Endothelial cell of umbilical vein (primary cell): ENCODE measurements around the gene CDC37. TPM values are rescaled to one million over a fixed set of nuclear protein-coding genes. Genes with fewer than 3 reads are reported as not detected.

Experiments used
- BruUV-seq: library from RNA; stranded (reverse); fragments of 400-500 nt; replicated peaks from 2 replicates; lab custom pipeline; 2021; lab: Mats Ljungman, UMichigan
- CTCF ChIA-PET: fragments of 300-600, 350-600 bp; sonication (Branson Sonifier 250); formaldehyde crosslinking; loops from one replicate; lab custom pipeline; 2021; ENCODE audit warnings: antibody characterized with exemption, inconsistent platforms; lab: Charles Lee
- POLR2A ChIA-PET: fragments of 300-600, 350-600 bp; sonication (Branson Sonifier 250); formaldehyde crosslinking; loops from one replicate; lab custom pipeline; 2021; ENCODE audit warnings: antibody characterized with exemption, inconsistent platforms; lab: Charles Lee
- DNase-seq: peaks from one replicate; pipeline ENCODE4 v3.0.0-alpha.2; 2011; ENCODE audit warnings: low read depth, low spot score
- FAIRE-seq: peaks from 2 replicates; lab custom pipeline; 2011; peaks lifted over from hg19 to GRCh38; lab: Jason Lieb, UNC
- H2AFZ ChIP-seq: 2 replicates; pipeline ENCODE4 v1.6.0; 2012; ENCODE audit warnings: low read depth, low read length, control low read depth, inconsistent platforms
- H3K27ac ChIP-seq: 2 replicates; pipeline ENCODE4 v1.5.1; 2011; ENCODE audit warnings: low read depth, mild to moderate bottlenecking, control low read depth, low read length, moderate library complexity; ENCODE audit not compliant: insufficient read depth
- H3K27me3 ChIP-seq, 2 experiments: 2 replicates each; pipeline versions ENCODE4 v1.6.0 to v1.6.1; 2011; ENCODE audit warnings: low read length in 2 of 2, mixed read lengths in 1 of 2; ENCODE audit not compliant: control insufficient read depth in 2 of 2, insufficient read depth in 2 of 2
- H3K36me3 ChIP-seq, 2 experiments: 2 replicates in 1 of 2; 3 replicates in 1 of 2; pipeline ENCODE4 v1.5.1; 2011; ENCODE audit warnings: low read length in 2 of 2, mild to moderate bottlenecking in 1 of 2, moderate library complexity in 1 of 2; ENCODE audit not compliant: control insufficient read depth in 2 of 2, insufficient read depth in 2 of 2; ENCODE audit errors: extremely low read depth in 1 of 2
- H3K4me1 ChIP-seq: 3 replicates; pipeline ENCODE4 v1.5.1; 2011; ENCODE audit warnings: mild to moderate bottlenecking, low read length; ENCODE audit not compliant: control insufficient read depth, insufficient read depth; ENCODE audit errors: extremely low read depth
- H3K4me2 ChIP-seq: 2 replicates; pipeline ENCODE4 v1.6.1; 2011; ENCODE audit warnings: low read length, control low read depth, mixed read lengths; ENCODE audit not compliant: insufficient read depth
- H3K4me3 ChIP-seq, 3 experiments: fragments of 200-600 bp in 1 of 3; sonication (generic), shearing (Covaris generic) in 1 of 3; replicated peaks in 1 of 3; 2 replicates each; pipeline ENCODE4 v1.5.1; 2011 to 2016; ENCODE audit warnings: control low read depth in 3 of 3, low read length in 3 of 3, mild to moderate bottlenecking in 2 of 3, inconsistent platforms in 1 of 3, low read depth in 1 of 3, moderate library complexity in 1 of 3; ENCODE audit not compliant: insufficient read depth in 1 of 3
- H3K79me2 ChIP-seq: 2 replicates; pipeline ENCODE4 v1.6.0; 2012; ENCODE audit warnings: low read length, inconsistent platforms; ENCODE audit not compliant: control insufficient read depth, insufficient read depth
- H3K9ac ChIP-seq: replicated peaks from 2 replicates; pipeline ENCODE3; 2011; ENCODE audit warnings: low read length, control low read depth; ENCODE audit not compliant: insufficient read depth; ENCODE audit errors: extremely low read depth
- H3K9me1 ChIP-seq: replicated peaks from 3 replicates; pipeline ENCODE4 v1.6.0; 2011; ENCODE audit warnings: mild to moderate bottlenecking, low read length; ENCODE audit not compliant: control insufficient read depth, insufficient read depth; ENCODE audit errors: extremely low read depth
- H3K9me3 ChIP-seq: replicated peaks from 2 replicates; pipeline ENCODE4 v1.5.1; 2012; ENCODE audit warnings: low read length, inconsistent platforms; ENCODE audit not compliant: control insufficient read depth, insufficient read depth
- H4K20me1 ChIP-seq: replicated peaks from 2 replicates; pipeline ENCODE3; 2011; ENCODE audit warnings: mild to moderate bottlenecking, low read length; ENCODE audit not compliant: control insufficient read depth, insufficient read depth; ENCODE audit errors: extremely low read depth
- EZH2 ChIP-seq: IDR thresholded peaks from 2 replicates; pipeline ENCODE4 v1.6.1; 2012; ENCODE audit warnings: borderline replicate concordance, low read depth, mild to moderate bottlenecking, moderate library complexity, low read length, inconsistent platforms; ENCODE audit not compliant: severe bottlenecking
- FOS ChIP-seq: IDR thresholded peaks from 2 replicates; pipeline ENCODE4 v1.6.1; 2011; ENCODE audit warnings: mild to moderate bottlenecking, low read length, moderate library complexity, borderline replicate concordance; ENCODE audit not compliant: insufficient read depth
- GATA2 ChIP-seq: IDR thresholded peaks from 2 replicates; pipeline ENCODE4 v1.7.0; 2011; ENCODE audit warnings: low read depth, mild to moderate bottlenecking, moderate library complexity, mixed read lengths, low read length; ENCODE audit not compliant: insufficient read length, insufficient read depth
- JUN ChIP-seq: IDR thresholded peaks from 2 replicates; pipeline ENCODE4 v1.6.1; 2011; ENCODE audit warnings: borderline replicate concordance, low read depth; ENCODE audit not compliant: insufficient read length, insufficient read depth
- MYC ChIP-seq: IDR thresholded peaks from one replicate; pipeline ENCODE4 v1.6.1; 2011; ENCODE audit warnings: mild to moderate bottlenecking, low read depth, low read length
- POLR2A ChIP-seq: IDR thresholded peaks from 2 replicates; pipeline ENCODE4 v1.6.1; 2012; ENCODE audit warnings: low read depth, mild to moderate bottlenecking, control low read depth, low read length
- POLR2AphosphoS5 ChIP-seq: IDR thresholded peaks from 2 replicates; pipeline ENCODE4 v1.6.1; 2012; ENCODE audit warnings: low read depth, mild to moderate bottlenecking, control low read depth, low read length, moderate library complexity; ENCODE audit not compliant: insufficient read depth
- dilution Hi-C: fragments of 300-500 bp; cut with MboI; formaldehyde crosslinking; loops from one replicate; pipeline ENCODE4 v1.15.0; 2019; ENCODE audit warnings: low sequenced_read_pairs; ENCODE audit not compliant: extremely low pct_ligation_motif_present
- intact Hi-C: fragments of 100-400 bp; cut with micrococcal nuclease; formaldehyde crosslinking; loops from one replicate; pipeline ENCODE4 v1.10.0; 2022
- polyA plus RNA-seq, 4 experiments: library from polyadenylated mRNA; depleted of rRNA in 3 of 4; stranded (reverse) in 3 of 4; unstranded in 1 of 4; fragments of >200 nt; gene quantifications; 2 replicates each; pipeline versions ENCODE4 v1.2.1 to v1.2.3, GENCODE V29; 2011 to 2012; ENCODE audit warnings: missing spikeins in 1 of 4
- total RNA-seq: library from RNA; stranded (reverse); gene quantifications from 2 replicates; pipeline ENCODE4 v1.2.3, GENCODE V29; 2021
- TF ChIP-seq, protein P1 (sequence below): IDR thresholded peaks from 2 replicates; pipeline ENCODE4 v1.6.1; 2011; ENCODE audit not compliant: insufficient read depth, insufficient read length
- TF ChIP-seq, protein P2 (sequence below), 2 donors: IDR thresholded peaks; 1 replicate in 1 of 2; 2 replicates in 1 of 2; pipeline ENCODE4 v1.5.1; 2011; ENCODE audit warnings: low read length in 2 of 2, mild to moderate bottlenecking in 2 of 2, moderate library complexity in 2 of 2, control low read depth in 1 of 2, inconsistent platforms in 1 of 2, low read depth in 1 of 2; ENCODE audit not compliant: insufficient read depth in 1 of 2; ENCODE audit errors: extremely low read depth in 1 of 2

Gene CDC37
- total and polyA plus RNA-seq, 2 donors (not counting 3 experiments of a cell fraction or from before 2014, with no cell fraction given), result 300 to 372 TPM

DNA sequence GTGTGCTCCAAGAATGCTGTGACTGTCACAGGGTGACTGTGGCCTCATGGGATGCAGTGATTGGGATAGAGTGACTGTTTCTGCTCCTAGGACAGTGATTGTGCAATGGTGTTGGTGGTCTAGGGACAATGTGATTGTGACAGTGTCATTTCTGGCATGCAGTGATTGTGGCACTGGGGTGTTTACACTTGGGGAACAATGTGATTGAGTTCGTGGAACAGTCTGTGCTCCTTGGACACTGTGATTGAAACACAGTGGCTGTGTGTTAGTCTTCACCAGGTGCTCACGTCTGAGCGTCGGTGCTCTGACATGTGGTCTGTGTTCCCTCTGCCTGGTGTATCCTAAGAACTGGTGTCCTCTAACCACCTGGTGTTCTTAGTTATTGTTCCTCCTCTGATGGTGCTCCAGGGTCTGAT lies 18.7 kb upstream of the CDC37 start:
- no peak for FAIRE-seq

More for the DNA sequence above, 18.7 kb upstream of the CDC37 start:
- H3K9me1 ChIP-seq, result no peaks in the 10 kb centered on the region
- no peaks in the 10 kb centered on the region for H3K79me2 ChIP-seq
- H3K4me1 ChIP-seq, result peaks cover 14% of the 10 kb centered on the region
- H3K9me3 ChIP-seq, result no peaks in the 10 kb centered on the region
- no peak overlapping the region for H3K9ac ChIP-seq
- peaks cover 43 to 51% of the 10 kb centered on the region in 2 experiments for H3K27me3 ChIP-seq
- no peaks in the 10 kb centered on the region for H4K20me1 ChIP-seq
- intact Hi-C loops (no loop called here), dilution Hi-C loops (no loop called here)
- no peak for DNase-seq
- no peak for TF ChIP-seq EZH2
- no peak for TF ChIP-seq JUN
- TF ChIP-seq, protein P1, sequence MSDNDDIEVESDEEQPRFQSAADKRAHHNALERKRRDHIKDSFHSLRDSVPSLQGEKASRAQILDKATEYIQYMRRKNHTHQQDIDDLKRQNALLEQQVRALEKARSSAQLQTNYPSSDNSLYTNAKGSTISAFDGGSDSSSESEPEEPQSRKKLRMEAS, result no peak
- TF ChIP-seq POLR2AphosphoS5, result no peak
- TF ChIP-seq, protein P2, sequence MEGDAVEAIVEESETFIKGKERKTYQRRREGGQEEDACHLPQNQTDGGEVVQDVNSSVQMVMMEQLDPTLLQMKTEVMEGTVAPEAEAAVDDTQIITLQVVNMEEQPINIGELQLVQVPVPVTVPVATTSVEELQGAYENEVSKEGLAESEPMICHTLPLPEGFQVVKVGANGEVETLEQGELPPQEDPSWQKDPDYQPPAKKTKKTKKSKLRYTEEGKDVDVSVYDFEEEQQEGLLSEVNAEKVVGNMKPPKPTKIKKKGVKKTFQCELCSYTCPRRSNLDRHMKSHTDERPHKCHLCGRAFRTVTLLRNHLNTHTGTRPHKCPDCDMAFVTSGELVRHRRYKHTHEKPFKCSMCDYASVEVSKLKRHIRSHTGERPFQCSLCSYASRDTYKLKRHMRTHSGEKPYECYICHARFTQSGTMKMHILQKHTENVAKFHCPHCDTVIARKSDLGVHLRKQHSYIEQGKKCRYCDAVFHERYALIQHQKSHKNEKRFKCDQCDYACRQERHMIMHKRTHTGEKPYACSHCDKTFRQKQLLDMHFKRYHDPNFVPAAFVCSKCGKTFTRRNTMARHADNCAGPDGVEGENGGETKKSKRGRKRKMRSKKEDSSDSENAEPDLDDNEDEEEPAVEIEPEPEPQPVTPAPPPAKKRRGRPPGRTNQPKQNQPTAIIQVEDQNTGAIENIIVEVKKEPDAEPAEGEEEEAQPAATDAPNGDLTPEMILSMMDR (IDR thresholded peaks at IDR 0.05; ENCODE audit: extremely low read depth in 1 of 2, insufficient read depth in 1 of 2, low read depth in 1 of 2, low read length in 2 of 2), result no peak
- no peak for TF ChIP-seq MYC
- TF ChIP-seq FOS, result no peak
- TF ChIP-seq POLR2A, result no peak
- no peak for TF ChIP-seq GATA2
- H3K36me3 ChIP-seq, result no peaks in the 10 kb centered on the region
- H2AFZ ChIP-seq, result no peak overlapping the region
- POLR2A ChIA-PET, result no interaction called here
- H3K4me3 ChIP-seq, result no peak overlapping the region
- no peak overlapping the region for H3K4me2 ChIP-seq
- no TSS peak for BruUV-seq
- CTCF ChIA-PET, result interaction anchor here (0.9 to 3.2 kb wide), 3 partner anchors 9 to 57 kb away, joined by 3 to 50 read pairs (median 9); partner anchors contain the start of gene CDC37
- H3K27ac ChIP-seq, result no peak overlapping the region
